Measurements from ENCODE around the gene SOAT1. TPM values are rescaled to one million over a fixed set of nuclear protein-coding genes. Genes with fewer than 3 reads are reported as not detected.
A peak's percentile ranks its signal among the peaks of the same experiment; 100 is the strongest.

The SOAT1 gene
- total RNA-seq, 1 experiment from 2014 or later: 28.4 TPM

GRCh38 chr1:179283992-179284391 is 9.6 kb upstream of the SOAT1 start:
- Mint-ChIP-seq H3K9me3 (ENCODE audit: unreplicated experiment) (peaks cover 7% of the 10 kb centered on the region), H3K36me3 (ENCODE audit: insufficient read depth, unreplicated experiment) (no peaks in the 10 kb centered on the region), H3K27ac (ENCODE audit: low read depth, unreplicated experiment) (no peak overlapping the region), H3K4me1 (ENCODE audit: insufficient read depth, unreplicated experiment) (peaks cover 2% of the 10 kb centered on the region), H3K27me3 (ENCODE audit: insufficient read depth, unreplicated experiment) (no peaks in the 10 kb centered on the region), H3K4me3 (ENCODE audit: unreplicated experiment) (no peak overlapping the region)
- intact Hi-C loops (cut with micrococcal nuclease): no loop called here
- POLR2A ChIA-PET: interaction anchor here (0.8 to 1.8 kb wide), 3 partner anchors 10 to 21 kb away, joined by 3 to 9 read pairs (median 4); partner anchors contain the start of gene SOAT1
- DNase-seq (ENCODE audit: unreplicated experiment): no peak
- BruUV-seq (replicated peaks): no TSS peak
- CTCF ChIA-PET: interaction anchor here (0.6 to 1.9 kb wide), 9 partner anchors 9 to 1862 kb away, joined by 3 to 7 read pairs (median 3); no protein-coding TSS in a partner anchor
- TF ChIP-seq CTCF (IDR thresholded peaks at IDR 0.05; ENCODE audit: unreplicated experiment): no peak

GRCh38 chr1:179287946-179288345 is 5.7 kb upstream of the SOAT1 start:
- CTCF ChIA-PET: interaction anchor here (1.5 kb wide), 1 partner anchor 36 kb away, joined by 7 read pairs; no protein-coding TSS in a partner anchor

GRCh38 chr1:179288977-179289376 is 4.6 kb upstream of the SOAT1 start:
- no peak for TF ChIP-seq CTCF (IDR thresholded peaks at IDR 0.05; ENCODE audit: unreplicated experiment)
- intact Hi-C loops (cut with micrococcal nuclease): no loop called here
- peaks cover 5% of the 10 kb centered on the region for H3K4me1 Mint-ChIP-seq (ENCODE audit: insufficient read depth, unreplicated experiment)
- DNase-seq (ENCODE audit: unreplicated experiment): no peak
- peaks cover 5% of the 10 kb centered on the region for H3K36me3 Mint-ChIP-seq (ENCODE audit: insufficient read depth, unreplicated experiment)
- CTCF ChIA-PET: interaction anchor here (0.6 to 1.2 kb wide), 4 partner anchors 8 to 568 kb away, joined by 3 to 4 read pairs (median 4); no protein-coding TSS in a partner anchor
- H3K4me3 Mint-ChIP-seq (ENCODE audit: unreplicated experiment): no peak overlapping the region
- POLR2A ChIA-PET: no interaction called here
- no peaks in the 10 kb centered on the region for H3K27me3 Mint-ChIP-seq (ENCODE audit: insufficient read depth, unreplicated experiment)
- H3K27ac Mint-ChIP-seq (ENCODE audit: low read depth, unreplicated experiment): no peak overlapping the region
- no peaks in the 10 kb centered on the region for H3K9me3 Mint-ChIP-seq (ENCODE audit: unreplicated experiment)
- BruUV-seq (replicated peaks): no TSS peak

More at GRCh38 chr1:179287946-179288345, 5.7 kb upstream of the SOAT1 start:
- intact Hi-C loops (cut with micrococcal nuclease): no loop called here
- no TSS peak for BruUV-seq (replicated peaks)
- peaks cover 5% of the 10 kb centered on the region for H3K4me1 Mint-ChIP-seq (ENCODE audit: insufficient read depth, unreplicated experiment)
- H3K27ac Mint-ChIP-seq (ENCODE audit: low read depth, unreplicated experiment): no peak overlapping the region
- DNase-seq (ENCODE audit: unreplicated experiment): no peak
- H3K27me3 Mint-ChIP-seq (ENCODE audit: insufficient read depth, unreplicated experiment): no peaks in the 10 kb centered on the region
- H3K36me3 Mint-ChIP-seq (ENCODE audit: insufficient read depth, unreplicated experiment): no peaks in the 10 kb centered on the region
- no peaks in the 10 kb centered on the region for H3K9me3 Mint-ChIP-seq (ENCODE audit: unreplicated experiment)
- TF ChIP-seq CTCF (IDR thresholded peaks at IDR 0.05; ENCODE audit: unreplicated experiment): no peak
- no peak overlapping the region for H3K4me3 Mint-ChIP-seq (ENCODE audit: unreplicated experiment)
- POLR2A ChIA-PET: no interaction called here

GRCh38 chr1:179295164-179295755 is 1.7 kb downstream of the SOAT1 start:
- DNase-seq (ENCODE audit: unreplicated experiment): no peak
- Mint-ChIP-seq H3K9me3 (ENCODE audit: unreplicated experiment) (no peaks in the 10 kb centered on the region), H3K4me1 (ENCODE audit: insufficient read depth, unreplicated experiment) (peaks cover 24% of the 10 kb centered on the region), H3K27me3 (ENCODE audit: insufficient read depth, unreplicated experiment) (no peaks in the 10 kb centered on the region), H3K27ac (ENCODE audit: low read depth, unreplicated experiment) (peak overlapping the region; percentile 68), H3K36me3 (ENCODE audit: insufficient read depth, unreplicated experiment) (peaks cover 15% of the 10 kb centered on the region), H3K4me3 (ENCODE audit: unreplicated experiment) (peak overlapping the region; percentile 78)
- no TSS peak for BruUV-seq (replicated peaks)
- CTCF ChIA-PET: interaction anchor here (0.6 to 3.4 kb wide), 10 partner anchors 8 to 1115 kb away, joined by 3 to 19 read pairs (median 4); no protein-coding TSS in a partner anchor
- no peak for TF ChIP-seq CTCF (IDR thresholded peaks at IDR 0.05; ENCODE audit: unreplicated experiment)
- intact Hi-C loops (cut with micrococcal nuclease): loop anchor here (1.0 to 2.0 kb wide), 2 partner anchors 15 to 152 kb away; no protein-coding TSS in a partner anchor
- POLR2A ChIA-PET: interaction anchor here (0.6 to 3.6 kb wide), 23 partner anchors 8 to 883 kb away, joined by 3 to 45 read pairs (median 6); partner anchors contain the start of genes ABL2, AXDND1 and TOR3A

Measured in MCF 10A (cell line).